Measurements from ENCODE around the gene CORO7. TPM values are rescaled to one million over a fixed set of nuclear protein-coding genes. Genes with fewer than 3 reads are reported as not detected.

Gene CORO7
- total and polyA plus RNA-seq, 9 donors = 1.3 to 29.5 (median 17.9) TPM

DNA sequence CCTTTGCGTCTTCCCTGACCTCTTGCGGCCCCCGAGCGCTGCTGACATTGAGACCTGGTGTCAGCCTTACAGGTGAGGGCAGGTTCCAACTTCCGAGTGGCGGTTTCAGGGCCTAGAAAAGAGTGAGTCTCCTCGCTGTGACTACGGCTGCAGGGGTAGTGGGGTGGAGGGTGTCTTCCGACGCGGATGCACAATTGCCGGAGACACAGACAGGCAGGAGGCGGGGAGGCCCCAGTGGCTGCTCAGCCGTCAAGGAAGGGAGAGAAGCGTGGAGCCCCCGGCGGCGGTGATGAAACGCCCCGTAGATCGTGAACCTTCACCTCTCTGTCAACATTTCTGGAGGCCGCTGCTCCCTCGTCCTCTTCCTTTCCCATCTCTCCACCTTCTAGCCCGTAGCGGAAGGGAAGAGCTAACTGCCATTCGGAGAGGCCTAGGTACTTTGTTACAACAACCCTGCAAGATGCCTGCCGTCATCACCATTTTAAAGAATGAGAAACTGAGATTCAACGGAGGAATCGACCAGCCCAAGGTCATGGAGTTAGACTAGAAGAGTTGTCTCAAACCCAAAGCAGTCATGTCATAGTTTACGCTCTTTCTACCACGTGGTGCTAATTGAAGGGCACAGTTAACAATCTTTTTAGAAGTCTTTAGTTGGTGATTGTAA lies 9.8 kb upstream of the CORO7 start:
- intact Hi-C loops (cut with DNase I) = no loop called here
- no peaks in the 10 kb centered on the region for H3K9me3 ChIP-seq
- H3K27ac ChIP-seq = peak overlapping the region; percentile 89 to 97
- H3K36me3 ChIP-seq = no peaks in the 10 kb centered on the region
- peaks cover 3% of the 10 kb centered on the region for H3K4me1 ChIP-seq (ENCODE audit: insufficient read depth)
- 2% methylated on average over 31 of the region's 31 CpGs for WGBS, 3 donors
- DNase-seq = peak in 1 of 5 donors; percentile 40
- no peaks in the 10 kb centered on the region for H3K27me3 ChIP-seq
- TF ChIP-seq EP300 (IDR thresholded peaks at IDR 0.05) (no peak), POLR2A (IDR thresholded peaks at IDR 0.05) (no peak), CTCF (IDR thresholded peaks at IDR 0.05) (peak in 1 of 3 donors; percentile 1)
- H3K4me3 ChIP-seq = peak overlapping the region; percentile 80

DNA sequence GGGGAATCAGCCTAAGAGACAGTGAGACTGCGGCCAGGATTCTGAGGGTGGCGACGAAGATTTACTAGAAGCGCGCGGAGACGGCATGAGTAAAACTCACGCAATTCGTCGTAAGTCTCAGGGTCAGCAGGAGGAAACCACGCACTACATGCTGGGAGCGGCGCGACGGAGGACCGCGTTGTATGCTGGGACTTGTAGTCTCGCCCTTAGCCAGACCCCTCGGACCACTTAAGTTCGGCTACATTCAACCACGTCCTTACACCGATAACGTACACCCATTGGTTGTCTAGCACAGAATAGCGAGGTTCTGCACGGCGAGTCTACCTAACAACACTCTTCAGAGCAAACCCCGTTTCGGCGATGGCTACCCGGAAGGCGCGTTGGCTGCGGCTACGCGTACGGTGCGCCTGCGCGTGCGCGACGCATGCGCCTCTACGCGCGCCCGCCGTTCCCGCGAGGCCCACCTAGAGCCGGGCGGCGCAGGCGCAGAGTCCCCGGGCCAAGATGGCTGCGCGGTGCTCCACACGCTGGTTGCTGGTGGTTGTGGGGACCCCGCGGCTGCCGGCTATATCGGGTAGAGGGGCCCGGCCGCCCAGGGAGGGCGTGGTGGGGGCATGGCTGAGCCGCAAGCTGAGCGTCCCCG lies 9.1 kb upstream of the CORO7 start, which contains the start of gene DNAJA3:
DNAJA3 (plus strand) TSS at position 491 of the 643 bp plus-strand sequence; CDS start at position 505, 14 bp downstream.
- no peaks in the 10 kb centered on the region for H3K27me3 ChIP-seq
- intact Hi-C loops (cut with DNase I) = no loop called here
- peak within 1 kb of the TSS; percentile 80 for H3K4me3 ChIP-seq
- TF ChIP-seq POLR2A (IDR thresholded peaks at IDR 0.05) = peak; percentile 74
- TF ChIP-seq EP300 (IDR thresholded peaks at IDR 0.05) = no peak
- peak in 1 of 3 donors; percentile 36 for TF ChIP-seq CTCF (IDR thresholded peaks at IDR 0.05)
- peaks cover 3% of the 10 kb centered on the region for H3K4me1 ChIP-seq (ENCODE audit: insufficient read depth)
- 0% methylated on average over 57 to 68 of the region's 68 CpGs for WGBS, 3 donors
- peak; percentile 89 to 94 (median 92) for DNase-seq
- peak within 1 kb of the TSS; percentile 89 to 97 for H3K27ac ChIP-seq
- no peaks in the 10 kb centered on the region for H3K36me3 ChIP-seq
- no peaks in the 10 kb centered on the region for H3K9me3 ChIP-seq

- 68 to 74% (median 68%) methylated on average over 8 of the region's 8 CpGs for WGBS, 3 donors
Measured at GRCh38 chr16:4420505-4421105, 4.2 kb upstream of the CORO7 start.

More at GRCh38 chr16:4420505-4421105, 4.2 kb upstream of the CORO7 start:
- Histone ChIP-seq H3K4me3 (no peak overlapping the region), H3K9me3 (no peaks in the 10 kb centered on the region), H3K27ac (no peak overlapping the region), H3K36me3 (no peaks in the 10 kb centered on the region), H3K27me3 (no peaks in the 10 kb centered on the region), H3K4me1 (ENCODE audit: insufficient read depth) (peaks cover 2% of the 10 kb centered on the region)
- intact Hi-C loops (cut with DNase I) = no loop called here
- no peak for DNase-seq
- TF ChIP-seq POLR2A (IDR thresholded peaks at IDR 0.05) (no peak), CTCF (IDR thresholded peaks at IDR 0.05) (no peak)

All from ovary (tissue), 9 donors.